Subcutaneous abdominal adipose tissue (tissue), 5 donors: ENCODE results near the gene ST3GAL6.
A peak's percentile ranks its signal among the peaks of the same experiment; 100 is the strongest.

Experiments used
- H3K27ac ChIP-seq: one replicate; pipeline ENCODE4 v1.7.0; 2013; ENCODE audit warnings: low read depth, mild to moderate bottlenecking, inconsistent platforms, low read length, moderate library complexity
- H3K27me3 ChIP-seq, 5 donors: one replicate each; pipeline ENCODE4 v1.7.0; 2013; ENCODE audit warnings: low read length in 5 of 5, inconsistent platforms in 1 of 5; ENCODE audit not compliant: control insufficient read depth in 5 of 5, insufficient read depth in 4 of 5
- H3K36me3 ChIP-seq, 5 donors: one replicate each; pipeline ENCODE4 v1.7.0; 2013; ENCODE audit warnings: low read length in 5 of 5; ENCODE audit not compliant: control insufficient read depth in 5 of 5, insufficient read depth in 5 of 5
- H3K4me1 ChIP-seq, 5 donors: one replicate each; pipeline ENCODE4 v1.7.0; 2013; ENCODE audit warnings: low read length in 5 of 5, mild to moderate bottlenecking in 3 of 5, moderate library complexity in 1 of 5; ENCODE audit not compliant: control insufficient read depth in 5 of 5, insufficient read depth in 5 of 5
- H3K4me3 ChIP-seq, 5 donors: one replicate each; pipeline ENCODE4 v1.7.0; 2013; ENCODE audit warnings: low read length in 5 of 5, low read depth in 1 of 5
- H3K9ac ChIP-seq, 5 donors: one replicate each; pipeline ENCODE4 v1.7.0; 2013; ENCODE audit warnings: low read length in 5 of 5, mild to moderate bottlenecking in 4 of 5, moderate library complexity in 3 of 5
- H3K9me3 ChIP-seq, 5 donors: one replicate each; pipeline ENCODE4 v1.7.0; 2013; ENCODE audit warnings: low read length in 5 of 5; ENCODE audit not compliant: control insufficient read depth in 5 of 5
- donor health status: healthy.
- donor health status: healthy.
- donor health status: healthy.
- donor health status: healthy.
- donor health status: healthy.

ST3GAL6 gene

GRCh38 chr3:98808071-98808470 lies 44.9 kb downstream of the ST3GAL6 start:
- Histone ChIP-seq H3K36me3 (peaks cover 20 to 31% (median 27%) of the 10 kb centered on the region in 5 donors), H3K9me3 (no peaks in the 10 kb centered on the region), H3K4me1 (peaks cover 0 to 13% (median 9%) of the 10 kb centered on the region in 5 donors), H3K9ac (no peak overlapping the region), H3K4me3 (no peak overlapping the region), H3K27me3 (no peaks in the 10 kb centered on the region), H3K27ac (no peak overlapping the region)

GRCh38 chr3:98809557-98809956 lies 46.4 kb downstream of the ST3GAL6 start:
- Histone ChIP-seq H3K36me3 (peaks cover 20 to 39% (median 28%) of the 10 kb centered on the region in 5 donors), H3K9me3 (no peaks in the 10 kb centered on the region), H3K9ac (peak overlapping the region in 2 of 5 donors; percentile 15 to 47), H3K27me3 (no peaks in the 10 kb centered on the region), H3K4me3 (no peak overlapping the region), H3K27ac (peak overlapping the region; percentile 45), H3K4me1 (peaks cover 0 to 13% (median 9%) of the 10 kb centered on the region in 5 donors)

- Histone ChIP-seq H3K27me3 (no peaks in the 10 kb centered on the region), H3K9me3 (no peaks in the 10 kb centered on the region), H3K4me3 (no peak overlapping the region), H3K4me1 (peaks cover 0 to 13% (median 9%) of the 10 kb centered on the region in 5 donors), H3K27ac (no peak overlapping the region), H3K36me3 (peaks cover 13 to 35% (median 25%) of the 10 kb centered on the region in 5 donors), H3K9ac (no peak overlapping the region)
Observed at GRCh38 chr3:98811048-98811447, 47.9 kb downstream of the ST3GAL6 start.

GRCh38 chr3:98812851-98813374 lies 49.8 kb downstream of the ST3GAL6 start:
- Histone ChIP-seq H3K4me3 (no peak overlapping the region), H3K36me3 (peaks cover 0 to 23% (median 15%) of the 10 kb centered on the region in 5 donors), H3K9me3 (no peaks in the 10 kb centered on the region), H3K4me1 (peaks cover 0 to 13% (median 9%) of the 10 kb centered on the region in 5 donors), H3K27ac (no peak overlapping the region), H3K9ac (no peak overlapping the region), H3K27me3 (no peaks in the 10 kb centered on the region)

- H3K27ac ChIP-seq = peak overlapping the region; percentile 18
- peaks cover 2 to 26% (median 20%) of the 10 kb centered on the region in 5 donors for H3K36me3 ChIP-seq
- no peak overlapping the region for H3K4me3 ChIP-seq
- H3K9me3 ChIP-seq = no peaks in the 10 kb centered on the region
- peak overlapping the region in 1 of 5 donors; percentile 35 for H3K9ac ChIP-seq
- no peaks in the 10 kb centered on the region for H3K27me3 ChIP-seq
- H3K4me1 ChIP-seq = peaks cover 0 to 6% (median 1%) of the 10 kb centered on the region in 5 donors
Observed at GRCh38 chr3:98814817-98815420, 51.8 kb downstream of the ST3GAL6 start.

- Histone ChIP-seq H3K9ac (no peak overlapping the region), H3K36me3 (peaks cover 4 to 28% (median 20%) of the 10 kb centered on the region in 5 donors), H3K27ac (no peak overlapping the region)
Observed at GRCh38 chr3:98817547-98818041, 54.5 kb downstream of the ST3GAL6 start.

GRCh38 chr3:98821063-98821462 lies 57.9 kb downstream of the ST3GAL6 start:
- Histone ChIP-seq H3K27ac (no peak overlapping the region), H3K4me3 (no peak overlapping the region), H3K36me3 (peaks cover 4 to 18% (median 15%) of the 10 kb centered on the region in 5 donors), H3K9ac (no peak overlapping the region), H3K4me1 (peaks cover 0 to under 1% (median 0%) of the 10 kb centered on the region in 5 donors), H3K9me3 (no peaks in the 10 kb centered on the region), H3K27me3 (no peaks in the 10 kb centered on the region)

More at GRCh38 chr3:98817547-98818041, 54.5 kb downstream of the ST3GAL6 start:
- Histone ChIP-seq H3K4me1 (peaks cover 0 to 2% (median 0%) of the 10 kb centered on the region in 5 donors), H3K9me3 (no peaks in the 10 kb centered on the region), H3K27me3 (no peaks in the 10 kb centered on the region), H3K4me3 (no peak overlapping the region)

GRCh38 chr3:98823791-98824190 lies 60.7 kb downstream of the ST3GAL6 start:
- H3K9ac ChIP-seq = no peak overlapping the region
- H3K27ac ChIP-seq = no peak overlapping the region
- H3K4me3 ChIP-seq = no peak overlapping the region
- no peaks in the 10 kb centered on the region for H3K9me3 ChIP-seq
- H3K36me3 ChIP-seq = peaks cover 0 to 6% (median 1%) of the 10 kb centered on the region in 5 donors
- no peaks in the 10 kb centered on the region for H3K27me3 ChIP-seq
- peaks cover 0 to 3% (median 0%) of the 10 kb centered on the region in 5 donors for H3K4me1 ChIP-seq

- H3K27me3 ChIP-seq = no peaks in the 10 kb centered on the region
- peaks cover 0 to 5% (median 0%) of the 10 kb centered on the region in 5 donors for H3K36me3 ChIP-seq
- H3K9me3 ChIP-seq = peaks cover 0 to 1% (median 0%) of the 10 kb centered on the region in 5 donors
- no peak overlapping the region for H3K4me3 ChIP-seq
- no peak overlapping the region for H3K27ac ChIP-seq
- H3K4me1 ChIP-seq = peaks cover 0 to 3% (median 0%) of the 10 kb centered on the region in 5 donors
- H3K9ac ChIP-seq = no peak overlapping the region
Observed at GRCh38 chr3:98824256-98824655, 61.1 kb downstream of the ST3GAL6 start.

- Histone ChIP-seq H3K9me3 (peaks cover 0 to 6% (median 0%) of the 10 kb centered on the region in 5 donors), H3K27me3 (no peaks in the 10 kb centered on the region), H3K36me3 (peaks cover 0 to 3% (median 0%) of the 10 kb centered on the region in 5 donors), H3K9ac (no peak overlapping the region), H3K27ac (no peak overlapping the region), H3K4me3 (no peak overlapping the region), H3K4me1 (peaks cover 0 to 3% (median 0%) of the 10 kb centered on the region in 5 donors)
Observed at GRCh38 chr3:98826126-98826525, 63.0 kb downstream of the ST3GAL6 start.
